ENCODE data around the gene KDM6B. TPM values are rescaled to one million over a fixed set of nuclear protein-coding genes. Genes with fewer than 3 reads are reported as not detected.

Gene KDM6B, protein sequence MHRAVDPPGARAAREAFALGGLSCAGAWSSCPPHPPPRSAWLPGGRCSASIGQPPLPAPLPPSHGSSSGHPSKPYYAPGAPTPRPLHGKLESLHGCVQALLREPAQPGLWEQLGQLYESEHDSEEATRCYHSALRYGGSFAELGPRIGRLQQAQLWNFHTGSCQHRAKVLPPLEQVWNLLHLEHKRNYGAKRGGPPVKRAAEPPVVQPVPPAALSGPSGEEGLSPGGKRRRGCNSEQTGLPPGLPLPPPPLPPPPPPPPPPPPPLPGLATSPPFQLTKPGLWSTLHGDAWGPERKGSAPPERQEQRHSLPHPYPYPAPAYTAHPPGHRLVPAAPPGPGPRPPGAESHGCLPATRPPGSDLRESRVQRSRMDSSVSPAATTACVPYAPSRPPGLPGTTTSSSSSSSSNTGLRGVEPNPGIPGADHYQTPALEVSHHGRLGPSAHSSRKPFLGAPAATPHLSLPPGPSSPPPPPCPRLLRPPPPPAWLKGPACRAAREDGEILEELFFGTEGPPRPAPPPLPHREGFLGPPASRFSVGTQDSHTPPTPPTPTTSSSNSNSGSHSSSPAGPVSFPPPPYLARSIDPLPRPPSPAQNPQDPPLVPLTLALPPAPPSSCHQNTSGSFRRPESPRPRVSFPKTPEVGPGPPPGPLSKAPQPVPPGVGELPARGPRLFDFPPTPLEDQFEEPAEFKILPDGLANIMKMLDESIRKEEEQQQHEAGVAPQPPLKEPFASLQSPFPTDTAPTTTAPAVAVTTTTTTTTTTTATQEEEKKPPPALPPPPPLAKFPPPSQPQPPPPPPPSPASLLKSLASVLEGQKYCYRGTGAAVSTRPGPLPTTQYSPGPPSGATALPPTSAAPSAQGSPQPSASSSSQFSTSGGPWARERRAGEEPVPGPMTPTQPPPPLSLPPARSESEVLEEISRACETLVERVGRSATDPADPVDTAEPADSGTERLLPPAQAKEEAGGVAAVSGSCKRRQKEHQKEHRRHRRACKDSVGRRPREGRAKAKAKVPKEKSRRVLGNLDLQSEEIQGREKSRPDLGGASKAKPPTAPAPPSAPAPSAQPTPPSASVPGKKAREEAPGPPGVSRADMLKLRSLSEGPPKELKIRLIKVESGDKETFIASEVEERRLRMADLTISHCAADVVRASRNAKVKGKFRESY (N-terminal part only)
- 10 to 100 TPM; 37.3 to 46.2 TPM for total RNA-seq

DNA sequence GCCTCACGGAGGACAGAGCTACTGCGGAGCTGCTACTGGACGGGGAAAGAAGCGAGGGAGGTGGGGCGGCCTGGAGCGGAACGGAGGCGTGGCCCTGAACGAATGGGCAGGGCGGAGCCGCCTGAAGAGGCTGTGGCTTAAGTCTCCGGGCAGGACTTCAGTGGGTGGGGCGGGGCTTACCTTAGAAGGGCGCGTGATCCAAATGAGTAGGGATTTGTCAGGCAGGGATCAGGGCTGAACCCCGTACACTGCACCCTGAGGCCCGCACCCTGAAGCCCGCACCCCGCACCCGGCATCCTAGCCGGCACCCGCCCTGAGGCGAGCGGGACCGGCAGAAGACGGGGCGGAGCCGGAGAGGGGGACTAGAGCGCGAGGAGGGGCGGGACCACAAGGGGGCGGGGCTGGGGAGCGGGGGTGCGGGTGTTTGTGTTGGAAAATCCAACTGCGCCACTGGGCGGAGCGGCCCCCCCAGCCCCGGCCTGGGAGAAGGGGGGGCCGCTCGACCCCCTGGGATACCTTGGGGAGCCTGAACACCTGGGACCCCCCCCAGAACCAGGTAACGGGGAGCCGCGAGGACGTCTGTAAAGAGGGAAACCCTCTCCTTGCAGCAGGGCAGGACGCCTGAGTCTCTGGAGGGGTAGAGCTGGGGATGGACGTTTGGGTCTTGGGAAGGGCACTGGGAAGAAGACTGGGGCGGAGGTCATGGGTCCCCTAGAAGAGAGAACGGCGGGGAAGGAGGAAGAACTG lies at the start of gene KDM6B:
Gene KDM6B, plus strand, starts transcription at position 423 of the 747 bp plus-strand sequence. CDS start 11,338 bp downstream, outside the sequence.
- ATAC-seq = peak; percentile 67
- ChIA-PET CTCF (interaction anchor here (0.6 to 3.3 kb wide), 13 partner anchors 9 to 158 kb away, joined by 3 to 20 read pairs (median 5); partner anchors contain the start of gene NAA38), POLR2A (interaction anchor here (0.6 to 1.4 kb wide), 5 partner anchors 11 to 98 kb away, joined by 3 to 5 read pairs (median 3); partner anchors contain the start of genes CNTROB, CYB5D1, NAA38 and TRAPPC1)
- intact Hi-C loops (cut with DNase I, micrococcal nuclease) = loop anchor here (2.0 kb wide), 7 partner anchors 53 to 455 kb away; partner anchors contain the start of genes ALOXE3 (in 1 of the 2), POLR2A (in 1 of the 2) and RANGRF (in 1 of the 2)
- peaks cover 30% of the 10 kb centered on the region for H3K4me1 Mint-ChIP-seq
- H3K27me3 Mint-ChIP-seq = no peaks in the 10 kb centered on the region
- peak within 1 kb of the TSS; percentile 93 for H3K4me3 Mint-ChIP-seq
- no peaks in the 10 kb centered on the region for H3K9me3 Mint-ChIP-seq (ENCODE audit: low read depth)
- peak; percentile 93 for DNase-seq
- H3K36me3 Mint-ChIP-seq (ENCODE audit: low read depth) = no peaks in the 10 kb centered on the region
- H3K27ac Mint-ChIP-seq = peak within 1 kb of the TSS; percentile 91

DNA sequence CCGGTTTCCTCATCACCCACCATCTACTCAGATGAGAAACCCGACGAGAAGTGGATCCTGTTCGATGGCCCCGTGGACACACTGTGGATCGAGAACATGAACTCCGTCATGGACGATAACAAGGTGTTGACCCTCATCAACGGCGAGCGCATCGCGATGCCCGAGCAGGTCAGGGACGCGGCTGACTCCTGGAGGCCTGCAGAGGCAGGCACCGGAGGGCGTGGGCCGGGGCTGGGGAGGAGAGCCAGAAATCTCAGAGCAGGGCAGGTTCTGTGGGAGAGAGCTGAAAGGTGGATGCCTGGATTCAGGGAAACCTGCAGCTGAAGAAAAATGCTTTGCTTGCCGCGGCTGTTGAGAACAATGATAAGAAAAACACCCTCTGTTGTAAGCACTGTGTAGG lies 47.2 kb upstream of the KDM6B start:
- ATAC-seq (no peak), DNase-seq (no peak)
- intact Hi-C loops (cut with DNase I, micrococcal nuclease) = no loop called here
- ChIA-PET POLR2A (no interaction called here), CTCF (no interaction called here)
- Mint-ChIP-seq H3K4me3 (no peak overlapping the region), H3K27ac (no peak overlapping the region), H3K9me3 (ENCODE audit: low read depth) (no peaks in the 10 kb centered on the region), H3K36me3 (ENCODE audit: low read depth) (no peaks in the 10 kb centered on the region), H3K4me1 (no peaks in the 10 kb centered on the region), H3K27me3 (peaks cover 4% of the 10 kb centered on the region)

DNA sequence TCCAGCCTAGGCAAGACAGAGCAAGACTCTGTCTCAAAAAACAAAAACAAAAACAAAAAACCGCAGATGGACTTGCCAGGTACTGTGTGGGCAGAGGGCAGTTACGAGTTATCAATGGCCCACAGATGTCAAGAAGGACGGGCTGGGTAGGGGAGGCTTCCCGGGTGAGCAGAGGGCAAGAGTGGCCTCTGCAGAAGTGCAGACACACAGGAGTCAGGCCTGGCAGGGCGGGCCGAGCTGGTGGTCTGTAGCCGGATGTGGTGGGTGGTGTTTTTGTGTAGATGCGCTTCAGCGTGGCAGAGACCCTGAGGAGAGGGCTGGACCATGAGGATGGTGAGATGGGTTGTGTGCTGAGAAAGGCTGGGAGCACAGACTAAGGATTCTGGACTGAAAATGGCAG lies 44.9 kb upstream of the KDM6B start:
- no peak for ATAC-seq
- ChIA-PET CTCF (no interaction called here), POLR2A (no interaction called here)
- Mint-ChIP-seq H3K4me1 (no peaks in the 10 kb centered on the region), H3K27ac (no peak overlapping the region), H3K27me3 (no peaks in the 10 kb centered on the region), H3K4me3 (no peak overlapping the region), H3K36me3 (ENCODE audit: low read depth) (no peaks in the 10 kb centered on the region), H3K9me3 (ENCODE audit: low read depth) (no peaks in the 10 kb centered on the region)
- intact Hi-C loops (cut with DNase I, micrococcal nuclease) = no loop called here
- DNase-seq = no peak

DNA sequence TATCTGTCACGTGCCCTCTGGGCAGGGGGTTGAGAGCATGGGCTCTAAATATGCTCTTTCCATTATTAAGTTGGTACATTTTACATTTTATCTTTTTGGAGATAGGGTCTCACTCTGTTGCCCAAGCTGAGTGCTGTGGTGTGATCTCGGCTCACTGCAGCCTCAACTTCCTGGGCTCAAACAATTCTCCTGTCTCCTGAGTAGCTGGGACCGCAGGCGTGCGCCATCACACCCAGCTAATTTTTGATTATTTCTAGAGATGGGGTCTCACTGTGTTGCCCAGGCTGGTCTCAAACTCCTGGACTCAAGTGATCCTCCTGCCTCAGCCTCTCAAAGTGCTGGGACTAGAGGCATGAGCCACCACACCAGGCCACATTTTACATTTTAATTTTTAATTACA lies 43.9 kb upstream of the KDM6B start:
- no peak overlapping the region for H3K4me3 Mint-ChIP-seq
- H3K4me1 Mint-ChIP-seq = no peaks in the 10 kb centered on the region
- ChIA-PET CTCF (interaction anchor here (0.6 kb wide), 1 partner anchor 191 kb away, joined by 3 read pairs; no protein-coding TSS in a partner anchor), POLR2A (no interaction called here)
- no peak overlapping the region for H3K27ac Mint-ChIP-seq
- no peak for DNase-seq
- no peaks in the 10 kb centered on the region for H3K9me3 Mint-ChIP-seq (ENCODE audit: low read depth)
- H3K27me3 Mint-ChIP-seq = no peaks in the 10 kb centered on the region
- no peak for ATAC-seq
- intact Hi-C loops (cut with DNase I, micrococcal nuclease) = no loop called here
- H3K36me3 Mint-ChIP-seq (ENCODE audit: low read depth) = no peaks in the 10 kb centered on the region

DNA sequence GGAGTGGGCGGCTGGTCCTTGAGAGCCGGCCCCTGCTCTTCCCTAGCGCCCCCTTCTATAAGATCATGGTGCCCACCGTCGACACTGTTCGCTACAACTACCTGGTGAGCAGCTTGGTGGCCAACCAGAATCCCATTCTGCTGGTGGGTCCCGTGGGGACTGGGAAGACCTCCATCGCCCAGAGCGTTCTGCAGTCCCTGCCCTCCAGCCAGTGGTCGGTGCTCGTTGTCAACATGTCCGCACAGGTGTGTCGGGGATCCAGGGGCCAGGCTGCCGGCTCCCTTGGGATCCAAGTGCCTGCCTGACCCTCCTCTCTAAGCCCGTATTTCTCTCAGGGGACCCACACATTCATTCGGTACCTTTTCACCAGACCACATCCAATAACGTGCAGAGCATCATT lies 41.4 kb upstream of the KDM6B start:
- POLR2A ChIA-PET = no interaction called here
- intact Hi-C loops (cut with DNase I, micrococcal nuclease) = no loop called here
- Mint-ChIP-seq H3K27me3 (no peaks in the 10 kb centered on the region), H3K4me1 (no peaks in the 10 kb centered on the region), H3K27ac (no peak overlapping the region), H3K36me3 (ENCODE audit: low read depth) (no peaks in the 10 kb centered on the region), H3K4me3 (no peak overlapping the region), H3K9me3 (ENCODE audit: low read depth) (no peaks in the 10 kb centered on the region)
- no peak for ATAC-seq
- CTCF ChIA-PET = interaction anchor here (0.6 kb wide), 1 partner anchor 18 kb away, joined by 3 read pairs; no protein-coding TSS in a partner anchor
- no peak for DNase-seq

DNA sequence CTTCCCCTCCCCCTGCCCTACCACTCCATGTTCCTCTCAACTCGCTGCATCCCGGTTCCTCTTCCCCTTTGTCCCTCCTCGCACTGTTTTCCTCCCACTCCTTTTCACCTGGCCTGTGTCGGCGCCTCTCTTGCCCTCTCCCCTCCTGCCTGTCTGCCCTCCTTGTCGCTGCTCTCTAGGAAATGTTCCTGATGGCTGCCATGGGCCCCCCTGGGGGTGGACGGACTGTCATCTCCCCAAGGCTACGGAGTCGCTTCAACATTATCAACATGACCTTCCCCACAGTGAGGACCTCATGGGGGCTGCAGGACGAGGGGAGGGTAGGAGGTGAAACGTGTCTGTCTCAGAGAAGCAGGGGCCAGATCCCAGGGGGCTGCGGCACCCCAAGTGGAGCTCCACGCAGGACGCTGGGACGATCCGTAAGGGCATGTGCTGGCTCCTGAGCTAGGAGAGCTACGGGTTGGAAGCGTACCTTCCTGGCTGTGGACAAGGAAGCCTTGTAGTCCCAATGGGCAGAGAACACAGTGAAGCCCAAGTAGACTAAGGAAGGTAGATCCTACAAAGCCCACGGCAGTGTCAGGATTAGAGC lies 39.8 kb upstream of the KDM6B start:
- no peak overlapping the region for H3K27ac Mint-ChIP-seq
- intact Hi-C loops (cut with DNase I, micrococcal nuclease) = no loop called here

DNA sequence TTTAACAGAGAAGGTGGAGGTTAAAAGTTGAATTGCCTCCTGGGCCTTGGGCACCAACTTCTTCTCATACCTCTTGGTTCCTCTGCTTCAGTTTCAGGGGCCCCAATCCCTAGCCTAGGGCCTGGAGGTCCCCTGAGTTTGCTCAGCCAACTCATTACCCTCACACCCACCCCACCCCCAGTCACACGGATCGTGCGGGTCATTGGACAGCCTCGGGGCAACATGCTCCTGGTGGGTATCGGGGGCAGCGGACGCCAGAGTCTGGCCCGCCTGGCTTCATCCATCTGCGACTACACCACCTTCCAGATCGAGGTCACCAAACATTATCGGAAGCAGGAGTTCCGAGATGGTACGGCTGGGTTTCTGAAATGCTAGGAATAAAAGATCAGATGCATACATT lies 36.0 kb upstream of the KDM6B start:
- ATAC-seq (no peak), DNase-seq (no peak)
- CTCF ChIA-PET = interaction anchor here (0.6 to 0.9 kb wide), 2 partner anchors 35 to 295 kb away, joined by 3 to 4 read pairs; no protein-coding TSS in a partner anchor
- Mint-ChIP-seq H3K4me3 (no peak overlapping the region), H3K9me3 (ENCODE audit: low read depth) (no peaks in the 10 kb centered on the region), H3K27me3 (peaks cover 2% of the 10 kb centered on the region), H3K36me3 (ENCODE audit: low read depth) (no peaks in the 10 kb centered on the region), H3K4me1 (no peaks in the 10 kb centered on the region), H3K27ac (no peak overlapping the region)
- POLR2A ChIA-PET = no interaction called here
- intact Hi-C loops (cut with DNase I, micrococcal nuclease) = no loop called here

More for the DNA sequence above, 39.8 kb upstream of the KDM6B start:
- POLR2A ChIA-PET = interaction anchor here (0.5 kb wide), 1 partner anchor 18 kb away, joined by 3 read pairs; no protein-coding TSS in a partner anchor
- Mint-ChIP-seq H3K9me3 (ENCODE audit: low read depth) (no peaks in the 10 kb centered on the region), H3K4me3 (no peak overlapping the region), H3K4me1 (no peaks in the 10 kb centered on the region), H3K27me3 (no peaks in the 10 kb centered on the region), H3K36me3 (ENCODE audit: low read depth) (no peaks in the 10 kb centered on the region)
- CTCF ChIA-PET = no interaction called here
- DNase-seq (no peak), ATAC-seq (no peak)

DNA sequence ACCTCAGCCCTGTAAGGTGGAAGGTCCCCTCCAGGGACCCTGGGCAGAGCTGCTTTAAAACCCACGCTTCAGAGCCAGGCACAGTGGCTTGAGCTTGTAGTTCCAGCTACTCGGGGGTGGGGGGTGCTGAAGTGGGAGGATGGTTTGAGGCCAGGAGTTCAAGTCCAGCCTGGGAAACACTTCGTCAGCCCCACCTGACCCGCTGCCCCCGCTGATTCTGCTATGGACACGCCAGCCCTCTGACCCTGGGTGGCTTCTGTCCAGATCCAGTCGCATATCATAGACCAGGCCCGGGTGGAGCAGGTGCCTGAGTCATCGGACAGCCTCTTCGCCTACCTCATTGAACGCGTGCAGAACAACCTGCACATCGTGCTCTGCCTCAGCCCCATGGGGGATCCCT lies 35.2 kb upstream of the KDM6B start:
- Mint-ChIP-seq H3K27me3 (peaks cover 2% of the 10 kb centered on the region), H3K27ac (no peak overlapping the region), H3K36me3 (ENCODE audit: low read depth) (no peaks in the 10 kb centered on the region), H3K9me3 (ENCODE audit: low read depth) (no peaks in the 10 kb centered on the region), H3K4me1 (no peaks in the 10 kb centered on the region), H3K4me3 (no peak overlapping the region)
- POLR2A ChIA-PET = no interaction called here
- DNase-seq = no peak
- CTCF ChIA-PET = interaction anchor here (0.6 to 0.9 kb wide), 2 partner anchors 152 to 294 kb away, joined by 3 read pairs; no protein-coding TSS in a partner anchor
- no peak for ATAC-seq
- intact Hi-C loops (cut with DNase I, micrococcal nuclease) = no loop called here

DNA sequence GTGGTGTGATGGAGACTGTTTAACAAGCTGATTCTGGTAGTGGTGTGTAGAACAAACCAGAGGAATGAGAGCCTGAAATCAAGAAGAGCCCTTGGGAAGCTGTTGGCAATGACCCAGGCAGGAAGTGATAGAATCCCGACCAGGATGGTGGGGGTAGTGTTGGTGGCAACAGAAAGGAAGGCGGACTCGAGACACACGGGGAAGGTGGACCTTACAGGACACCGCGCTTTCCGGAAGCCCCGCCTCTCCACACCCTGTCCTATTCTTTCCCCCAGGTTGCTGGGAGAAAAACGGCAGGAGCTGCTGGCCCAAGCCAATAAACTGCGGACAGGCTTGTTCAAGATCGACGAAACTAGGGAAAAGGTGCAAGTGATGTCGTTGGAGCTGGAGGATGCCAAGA lies 30.0 kb upstream of the KDM6B start:
- H3K27ac Mint-ChIP-seq = no peak overlapping the region
- CTCF ChIA-PET = interaction anchor here (0.6 to 0.8 kb wide), 3 partner anchors 19 to 1020 kb away, joined by 3 read pairs; no protein-coding TSS in a partner anchor
- intact Hi-C loops (cut with DNase I, micrococcal nuclease) = no loop called here
- no peaks in the 10 kb centered on the region for H3K9me3 Mint-ChIP-seq (ENCODE audit: low read depth)
- H3K4me1 Mint-ChIP-seq = no peaks in the 10 kb centered on the region
- POLR2A ChIA-PET = no interaction called here
- peaks cover 4% of the 10 kb centered on the region for H3K27me3 Mint-ChIP-seq
- no peak for DNase-seq
- ATAC-seq = no peak
- no peak overlapping the region for H3K4me3 Mint-ChIP-seq
- no peaks in the 10 kb centered on the region for H3K36me3 Mint-ChIP-seq (ENCODE audit: low read depth)

DNA sequence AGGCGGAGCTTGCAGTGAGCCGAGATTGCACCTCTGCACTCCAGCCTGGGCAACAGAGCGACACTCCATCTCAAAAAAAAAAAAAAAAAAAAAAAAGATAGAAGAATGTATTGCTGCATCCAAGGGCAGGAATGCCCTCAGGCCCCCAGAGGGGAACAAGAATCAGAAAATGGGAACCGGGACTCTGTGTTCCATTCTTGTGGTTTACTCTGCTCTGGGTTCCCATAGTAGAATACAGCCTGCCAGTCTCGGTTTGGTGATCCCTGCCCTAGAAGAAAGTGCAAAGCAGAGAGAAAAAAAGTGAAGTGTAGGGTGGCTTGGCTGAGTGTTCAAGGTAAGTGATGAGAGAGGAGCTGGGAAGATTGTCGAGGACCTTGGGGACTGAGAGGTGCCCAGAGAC lies 27.4 kb upstream of the KDM6B start:
- no peaks in the 10 kb centered on the region for H3K4me1 Mint-ChIP-seq
- H3K27me3 Mint-ChIP-seq = peaks cover 7% of the 10 kb centered on the region
- ChIA-PET CTCF (no interaction called here), POLR2A (no interaction called here)
- no peak overlapping the region for H3K27ac Mint-ChIP-seq
- no peaks in the 10 kb centered on the region for H3K9me3 Mint-ChIP-seq (ENCODE audit: low read depth)
- ATAC-seq (no peak), DNase-seq (no peak)
- H3K36me3 Mint-ChIP-seq (ENCODE audit: low read depth) = no peaks in the 10 kb centered on the region
- H3K4me3 Mint-ChIP-seq = no peak overlapping the region
- intact Hi-C loops (cut with DNase I, micrococcal nuclease) = no loop called here

Data from activated CD4-positive, alpha-beta T cell treated with anti-CD3 and anti-CD28 coated beads for 36 hours (primary cell).